Measurements from ENCODE around the gene ACSF2. TPM values are rescaled to one million over a fixed set of nuclear protein-coding genes. Genes with fewer than 3 reads are reported as not detected.
A peak's percentile ranks its signal among the peaks of the same experiment; 100 is the strongest.

Gene ACSF2
- total RNA-seq, 1 experiment from 2014 or later, result 12.2 TPM

GRCh38 chr17:50505591-50506130 lies 79.6 kb downstream of the ACSF2 start:
- Histone ChIP-seq H3T11ph (ENCODE audit: low read length) (no peak overlapping the region), H4K91ac (ENCODE audit: insufficient read length, low read depth, low read length) (no peak overlapping the region), H2BK12ac (ENCODE audit: insufficient read length, low read depth, low read length) (no peak overlapping the region), H3K56ac (ENCODE audit: insufficient read length, low read depth, low read length) (no peak overlapping the region), H2AK5ac (ENCODE audit: insufficient read length, low read length) (no peak overlapping the region), H3K9me3 (ENCODE audit: control insufficient read depth, low read depth, low read length) (no peaks in the 10 kb centered on the region), H3K79me2 (ENCODE audit: insufficient read depth, low read length) (no peaks in the 10 kb centered on the region), H2AFZ (ENCODE audit: low read length) (no peak overlapping the region), H3K23ac (ENCODE audit: insufficient read length, low read depth, low read length) (no peak overlapping the region), H3K14ac (ENCODE audit: insufficient read depth, low read length) (no peak overlapping the region; the same call in 1 of the 2 replicates), H3K4me2 (ENCODE audit: insufficient read depth, insufficient read length, low read length) (no peak overlapping the region), H4K5ac (ENCODE audit: insufficient read length, low read depth, low read length) (no peak overlapping the region), H3K27me3 (ENCODE audit: insufficient read depth, low read length) (no peaks in the 10 kb centered on the region; the same call in none of the 2 replicates), H2BK5ac (ENCODE audit: insufficient read length, low read length) (no peak overlapping the region), H2BK15ac (ENCODE audit: low read depth, low read length) (no peak overlapping the region), H2BK20ac (ENCODE audit: low read depth, low read length, poor library complexity, severe bottlenecking) (no peak overlapping the region), H3K4ac (ENCODE audit: low read depth, low read length) (no peak overlapping the region), H3K79me1 (ENCODE audit: insufficient read depth, low read depth, low read length, poor library complexity, severe bottlenecking) (no peaks in the 10 kb centered on the region), H4K8ac (replicated peaks; ENCODE audit: insufficient read length, low read depth, low read length) (peak overlapping the region; percentile 72), H3K9ac (ENCODE audit: extremely low read depth, insufficient read length, low read length) (no peak overlapping the region), H3K27ac (ENCODE audit: insufficient read length, low read depth, low read length) (no peak overlapping the region), H3K18ac (ENCODE audit: insufficient read length, low read depth, low read length) (no peak overlapping the region), H2BK120ac (ENCODE audit: low read depth, low read length, poor library complexity, severe bottlenecking) (no peak overlapping the region), H3K4me1 (ENCODE audit: insufficient read depth, low read length) (peaks cover 3% of the 10 kb centered on the region; the same call in 1 of the 2 replicates), H4K20me1 (ENCODE audit: control insufficient read depth, insufficient read depth, insufficient read length) (no peaks in the 10 kb centered on the region), H3K23me2 (ENCODE audit: insufficient read length, low read depth, low read length, poor library complexity, severe bottlenecking) (peaks cover 5% of the 10 kb centered on the region)
- no peak for DNase-seq
- 0 out of 7 replicates have a peak overlapping the region, but pooled peaks of 1 of the 3 experiments have one; percentile 34 for H3K27ac Mint-ChIP-seq
- H3K4me1 Mint-ChIP-seq, result peaks cover 23 to 26% of the 10 kb centered on the region in 2 experiments
- no peak for TF ChIP-seq CTCF (conservative IDR thresholded peaks at IDR 0.05)
- no CpG with 5 or more reads among the region's 7 CpGs for WGBS (ENCODE audit: extremely low coverage, insufficient read length, low lambda C conversion rate)
- H3K36me3 Mint-ChIP-seq (ENCODE audit: insufficient read depth in 1 of 3, low read depth in 3 of 3), result no peaks in the 10 kb centered on the region
- peaks cover 10% of the 10 kb centered on the region for H3K27me3 Mint-ChIP-seq (ENCODE audit: low read depth)
- H3K4me3 Mint-ChIP-seq, result no peak overlapping the region
- no peaks in the 10 kb centered on the region; a peak in 2 of 5 replicates for H3K9me3 Mint-ChIP-seq
